Frontal cortex (tissue), 4 donors: ENCODE results near the gene RNGTT. TPM values are rescaled to one million over a fixed set of nuclear protein-coding genes. Genes with fewer than 3 reads are reported as not detected.
A peak's percentile ranks its signal among the peaks of the same experiment; 100 is the strongest.
"Not testable (repeated sequence)": the region's sequence is repeated elsewhere in the genome, so short reads cannot be mapped to it uniquely, and the experiment has no call there.

Experiments used
- DNase-seq, 2 donors: peaks; one replicate each; pipeline ENCODE4 v3.0.0; 2012; ENCODE audit warnings: low spot score in 2 of 2
- FAIRE-seq: peaks from 2 replicates; lab custom pipeline; 2012; peaks lifted over from hg19 to GRCh38; lab: Jason Lieb, UNC
- total RNA-seq: library from RNA; depleted of rRNA; stranded (reverse); fragments of >200 nt; gene quantifications from one replicate; pipeline ENCODE4 v1.2.3, GENCODE V29; 2014
- donor health status: control.
- donor health status: control.
- donor health status: control.

Gene RNGTT
- total RNA-seq, 1 donor from 2014 or later, result 81.1 TPM

DNA sequence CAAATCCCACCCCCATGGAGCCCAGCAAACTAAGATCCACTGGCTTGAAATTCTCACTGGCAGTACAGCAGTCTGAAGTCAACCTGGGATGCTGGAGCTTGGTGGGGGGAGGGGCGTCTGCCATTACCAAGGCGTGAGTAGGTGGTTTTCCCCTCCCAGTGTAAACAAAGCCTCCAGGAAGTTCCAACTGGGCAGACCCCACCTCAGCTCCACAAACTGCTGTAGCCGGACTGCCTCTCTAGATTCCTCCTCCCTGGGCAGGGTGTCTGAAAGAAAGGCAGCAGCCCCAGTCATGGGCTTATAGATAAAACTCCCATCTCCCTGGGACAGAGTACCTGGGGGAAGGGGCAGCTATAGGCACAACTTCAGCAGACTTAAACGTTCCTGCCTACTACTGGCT lies 135.8 kb downstream of the RNGTT start:
- not testable (repeated sequence) for DNase-seq, FAIRE-seq

DNA sequence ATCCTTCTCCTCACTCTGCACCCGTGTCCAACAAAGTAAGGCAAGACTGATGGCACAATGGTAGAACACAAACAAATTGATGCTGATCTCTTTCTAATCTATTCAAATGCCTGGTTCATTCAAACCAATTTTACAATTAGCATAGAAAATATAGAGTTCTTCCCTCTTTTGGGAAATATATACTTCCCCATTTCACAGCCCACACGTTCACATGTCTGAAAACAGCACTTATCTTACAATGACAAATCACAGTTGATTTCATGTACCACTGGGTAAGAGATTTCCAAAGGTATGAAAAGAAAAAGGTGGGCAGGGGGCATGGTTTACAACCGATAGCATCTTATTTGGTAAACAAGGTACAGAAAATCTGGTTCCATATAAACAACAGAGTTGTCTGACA lies 137.6 kb downstream of the RNGTT start:
- FAIRE-seq (no peak), DNase-seq (no peak)

DNA sequence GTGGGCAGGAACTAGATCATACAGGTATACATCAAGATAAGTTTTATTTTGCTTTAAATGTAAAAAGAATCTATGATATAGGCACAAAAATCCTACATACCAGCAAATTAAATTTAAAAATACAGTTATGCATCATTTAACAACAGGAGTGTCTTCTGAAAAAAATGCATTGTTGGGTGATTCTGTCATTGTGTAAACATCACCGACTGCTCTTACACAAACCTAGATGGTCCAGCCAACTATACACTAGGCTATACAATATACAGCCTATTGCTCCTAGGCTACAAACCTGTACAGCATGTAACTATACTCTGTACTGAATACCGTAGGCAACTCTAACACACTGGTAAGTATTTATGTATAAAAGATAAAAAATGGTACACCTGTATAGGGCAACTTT lies 139.4 kb downstream of the RNGTT start:
- no peak for FAIRE-seq
- DNase-seq, result no peak

DNA sequence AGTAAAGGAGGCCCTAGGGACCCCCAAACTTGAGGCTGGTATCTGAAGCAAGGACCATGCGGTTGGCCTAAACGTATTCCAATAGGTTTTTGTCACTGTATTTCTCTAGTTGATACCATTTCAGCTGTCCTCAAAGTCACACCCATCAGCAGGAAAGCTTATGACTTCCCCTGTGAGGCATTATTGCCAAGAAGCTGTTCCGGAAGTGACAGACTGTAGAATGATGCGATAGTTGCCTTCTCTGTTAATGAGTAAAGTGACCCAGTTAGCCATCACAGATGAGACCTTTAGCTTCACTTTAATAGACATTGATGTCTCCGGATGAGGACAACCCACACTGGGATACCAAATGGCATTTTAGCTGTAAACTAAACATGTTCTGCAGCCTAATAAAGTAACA lies 147.9 kb downstream of the RNGTT start:
- FAIRE-seq (no peak), DNase-seq (no peak)

DNA sequence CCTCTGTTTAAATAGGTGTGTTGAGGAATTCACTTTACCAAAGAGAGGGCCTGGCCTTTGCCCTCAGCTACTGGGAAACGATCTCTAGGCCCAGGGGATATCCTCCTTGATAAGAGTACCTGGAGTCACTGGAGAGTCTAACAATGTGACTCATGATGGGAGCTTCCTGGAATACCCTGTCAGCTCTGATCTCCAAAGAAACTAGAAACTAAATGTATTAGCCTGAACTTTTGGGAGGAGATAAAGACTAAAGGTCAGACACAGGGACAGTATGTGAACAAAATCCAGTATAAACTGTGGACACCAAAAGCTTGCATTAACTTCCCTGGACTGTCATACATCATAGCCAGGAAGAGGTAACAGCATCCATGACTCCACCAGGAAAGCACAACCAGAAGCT lies 148.5 kb downstream of the RNGTT start:
- FAIRE-seq, result no peak
- no peak for DNase-seq

DNA sequence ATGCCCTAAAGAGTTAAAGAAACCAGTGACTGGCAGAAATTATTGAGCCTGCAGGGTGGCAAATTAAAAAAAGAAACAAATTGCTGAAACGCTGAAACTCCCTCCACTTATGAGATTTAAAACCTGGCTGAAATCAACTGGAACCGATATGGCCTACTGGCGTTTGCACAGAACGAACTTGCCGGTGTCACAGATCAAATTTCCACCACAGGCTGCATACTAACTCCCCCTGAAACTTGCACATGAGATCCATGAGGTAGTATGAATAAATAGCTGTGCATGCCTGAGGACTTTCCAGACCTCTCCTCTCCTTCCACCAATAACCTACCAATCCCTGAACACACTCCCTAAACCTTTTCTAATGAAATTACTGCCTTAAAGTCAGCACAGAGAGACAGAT lies 150.4 kb downstream of the RNGTT start:
- DNase-seq, result no peak
- no peak for FAIRE-seq

DNA sequence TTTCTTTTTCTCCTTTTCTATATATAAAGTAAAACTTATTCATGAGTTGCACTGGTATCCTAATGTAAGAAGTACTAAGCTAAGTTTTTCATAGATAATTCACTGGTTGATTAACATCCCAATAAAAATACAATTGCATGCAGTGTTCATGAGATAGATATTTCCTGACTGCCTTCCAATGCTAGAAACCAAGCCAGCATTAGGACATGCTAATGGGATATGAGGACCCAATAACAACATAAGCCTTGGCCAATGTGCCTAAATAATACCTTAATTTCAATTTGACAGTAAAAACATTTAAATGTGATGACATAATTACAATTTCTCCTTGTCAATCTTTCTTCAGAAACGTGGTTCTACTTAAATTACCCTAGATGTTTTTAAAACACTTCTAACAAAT lies 152.7 kb downstream of the RNGTT start:
- no peak for FAIRE-seq
- no peak for DNase-seq

DNA sequence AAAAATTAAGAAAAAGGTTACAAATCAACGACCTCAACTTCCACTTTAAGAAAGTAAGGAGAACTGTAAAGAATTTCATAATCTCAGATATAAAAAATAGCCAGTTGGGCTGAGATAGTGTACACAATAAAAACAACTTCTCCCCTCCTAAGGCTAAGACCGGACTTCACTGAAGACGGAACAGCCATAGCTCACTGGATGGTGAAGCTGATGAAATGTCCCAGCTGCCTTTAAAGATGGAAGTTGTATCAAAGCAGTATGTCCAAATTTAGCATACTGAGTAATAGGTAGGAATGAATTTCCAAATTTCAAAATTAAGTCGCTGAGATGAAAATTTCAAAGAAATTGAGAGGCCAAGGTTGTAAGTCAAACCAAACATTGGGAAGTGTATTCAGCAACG lies 153.3 kb downstream of the RNGTT start:
- DNase-seq, result no peak
- no peak for FAIRE-seq

DNA sequence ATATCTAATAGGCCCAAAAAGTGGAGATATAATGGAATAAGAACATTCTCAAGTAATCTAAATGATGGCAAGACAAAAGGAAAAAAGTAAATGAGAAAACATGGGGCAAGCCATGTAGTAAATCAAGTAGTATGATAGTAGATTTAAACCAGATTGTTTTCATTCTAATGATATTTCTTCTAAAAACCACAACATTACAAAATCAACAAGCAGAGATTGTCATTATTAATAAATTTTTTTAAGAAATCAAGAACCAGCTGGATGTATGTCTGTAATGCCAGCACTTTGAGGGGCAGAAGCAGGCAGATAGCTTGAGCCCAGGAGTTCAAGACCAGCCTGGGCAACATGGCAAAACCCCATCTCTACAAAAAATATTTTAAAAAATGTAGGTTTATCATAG lies 155.0 kb downstream of the RNGTT start:
- DNase-seq (no peak), FAIRE-seq (no peak)

DNA sequence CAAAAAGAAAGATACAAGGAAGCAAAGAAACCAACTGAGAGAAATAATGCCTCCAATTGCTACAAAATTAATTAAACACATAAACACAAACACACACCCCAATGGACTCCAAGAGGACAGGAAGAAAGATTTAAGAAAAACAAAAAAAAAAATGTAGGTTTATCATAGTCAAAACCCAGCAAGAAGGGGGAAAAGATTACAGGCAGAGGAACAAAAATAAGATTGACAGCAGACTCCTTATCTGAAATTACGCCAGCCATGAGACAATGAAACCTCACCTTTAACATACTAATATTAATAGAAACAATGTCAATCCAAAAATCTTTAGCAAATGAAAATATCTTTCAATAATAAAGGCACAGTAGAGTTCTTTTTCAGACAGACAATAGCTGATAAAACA lies 155.8 kb downstream of the RNGTT start:
- FAIRE-seq (no peak), DNase-seq (no peak)

DNA sequence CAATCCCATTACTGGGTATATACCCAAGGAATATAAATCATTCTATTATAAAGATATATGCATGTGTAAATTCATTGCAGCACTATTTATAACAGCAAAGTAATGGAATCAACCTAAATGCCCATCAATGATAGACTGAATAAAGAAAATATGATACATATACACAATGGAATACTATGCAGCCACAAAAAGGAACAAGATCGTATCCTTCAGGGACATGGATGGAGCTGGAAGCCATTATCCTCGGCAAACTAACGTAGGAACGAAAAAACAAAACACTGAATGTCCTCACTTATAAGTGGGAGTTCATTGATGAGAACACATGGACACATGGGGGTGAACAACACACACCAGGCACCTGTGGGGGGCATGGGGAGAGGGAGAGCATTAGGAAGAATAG lies 156.7 kb downstream of the RNGTT start:
- DNase-seq (no peak), FAIRE-seq (no peak)

DNA sequence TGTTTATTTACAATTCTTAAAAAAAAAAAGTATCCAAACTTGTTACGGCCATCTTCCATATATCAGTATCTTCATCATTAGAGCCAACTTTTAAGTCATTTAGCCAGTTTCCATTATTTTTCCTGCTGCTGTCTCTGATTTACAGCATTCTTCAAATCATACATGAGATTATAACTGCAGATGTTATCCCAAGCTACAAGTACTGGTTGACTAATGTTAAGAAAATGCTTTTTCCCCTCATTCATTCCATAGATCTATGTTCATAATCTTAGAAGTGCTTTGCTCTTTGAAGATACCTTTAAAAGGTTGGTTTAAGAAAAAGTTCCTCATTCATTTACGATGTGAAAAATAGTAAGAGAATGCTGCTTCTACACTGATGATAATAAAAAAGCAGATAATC lies 158.7 kb downstream of the RNGTT start:
- no peak for FAIRE-seq

DNA sequence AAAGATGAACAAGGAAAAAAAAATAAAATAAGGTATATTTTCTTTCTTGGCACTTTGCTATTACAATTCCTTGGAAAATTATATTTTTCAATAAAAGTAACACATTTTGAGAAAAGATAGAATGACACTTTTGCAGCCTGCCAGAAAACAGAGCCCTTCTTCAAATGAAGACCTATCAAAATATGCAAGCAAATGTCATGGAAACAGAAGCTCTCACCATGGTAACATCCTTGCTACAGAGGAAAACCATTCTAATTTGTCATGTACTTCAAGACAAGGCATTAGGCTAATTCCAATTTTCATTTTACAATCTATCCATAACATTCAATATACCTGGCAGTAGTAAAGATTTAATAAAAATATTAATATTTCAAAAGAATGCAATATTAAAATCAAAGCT lies 177.9 kb downstream of the RNGTT start:
- DNase-seq (no peak), FAIRE-seq (no peak)

More for the DNA sequence above, 158.7 kb downstream of the RNGTT start:
- DNase-seq, result no peak

DNA sequence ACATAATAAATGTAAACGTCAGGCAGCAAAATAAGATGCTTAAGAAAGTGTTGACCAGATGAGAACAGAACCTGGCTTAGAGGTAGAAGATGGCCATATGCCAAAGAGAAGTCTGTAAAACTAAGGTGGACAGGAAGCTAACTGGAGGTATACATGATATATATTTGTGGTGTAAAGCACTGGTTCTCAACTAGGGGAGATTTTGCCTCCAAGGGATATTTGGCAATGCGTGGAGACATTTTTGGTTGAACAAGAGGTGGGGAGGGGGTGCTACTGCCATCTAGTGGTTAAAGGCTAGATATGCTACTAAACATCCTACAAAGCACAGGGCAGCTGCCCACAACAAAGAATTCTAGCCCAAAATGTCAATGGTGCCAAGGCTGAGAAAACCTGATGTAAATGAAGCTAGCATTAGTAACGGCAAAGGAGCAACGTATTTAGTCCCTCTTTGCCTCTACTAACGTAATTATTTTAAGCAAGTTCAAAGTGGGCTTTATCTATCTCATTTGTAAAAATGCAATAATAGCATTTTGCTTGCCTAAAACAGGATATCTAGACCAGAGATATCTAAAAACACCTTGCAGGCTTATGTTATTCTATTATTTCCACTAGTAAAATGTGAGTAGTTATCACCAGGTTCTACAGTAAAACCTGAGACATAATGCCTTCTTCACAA lies 182.6 kb downstream of the RNGTT start:
- DNase-seq, result peak in 1 of 2 donors; percentile 1
- no peak for FAIRE-seq

DNA sequence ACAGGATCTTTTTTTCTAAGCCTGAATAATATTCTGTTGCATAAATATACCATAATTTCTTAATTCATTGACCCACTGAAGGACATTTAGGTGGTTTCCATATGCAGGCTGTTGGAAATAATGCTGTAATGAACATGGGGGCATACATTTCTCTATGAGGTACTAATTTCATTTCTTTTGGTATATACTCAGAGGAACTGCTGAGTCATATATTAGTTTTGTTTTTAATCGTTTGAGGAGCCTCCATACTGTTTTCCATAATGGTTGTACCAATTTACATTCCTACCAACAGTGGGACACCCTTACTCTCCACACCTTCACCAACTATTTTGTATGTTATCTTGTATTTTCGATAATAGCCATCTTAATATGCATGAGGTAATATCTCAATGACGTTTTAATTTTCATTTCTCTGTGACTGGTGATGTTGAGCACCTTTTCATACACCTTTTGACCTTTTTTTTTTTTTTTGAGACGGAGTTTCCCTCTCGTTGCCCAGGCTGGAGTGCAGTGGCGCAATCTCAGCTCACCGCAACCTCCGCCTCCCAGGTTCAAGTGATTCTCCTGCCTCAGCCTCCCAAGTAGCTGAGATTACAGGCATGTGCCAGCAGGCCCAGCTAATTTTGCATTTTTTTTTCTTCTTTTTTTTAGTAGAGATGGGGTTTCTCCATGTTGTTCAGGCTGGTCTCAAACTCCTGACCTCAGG lies 187.4 kb downstream of the RNGTT start:
- no peak for FAIRE-seq
- no peak for DNase-seq

DNA sequence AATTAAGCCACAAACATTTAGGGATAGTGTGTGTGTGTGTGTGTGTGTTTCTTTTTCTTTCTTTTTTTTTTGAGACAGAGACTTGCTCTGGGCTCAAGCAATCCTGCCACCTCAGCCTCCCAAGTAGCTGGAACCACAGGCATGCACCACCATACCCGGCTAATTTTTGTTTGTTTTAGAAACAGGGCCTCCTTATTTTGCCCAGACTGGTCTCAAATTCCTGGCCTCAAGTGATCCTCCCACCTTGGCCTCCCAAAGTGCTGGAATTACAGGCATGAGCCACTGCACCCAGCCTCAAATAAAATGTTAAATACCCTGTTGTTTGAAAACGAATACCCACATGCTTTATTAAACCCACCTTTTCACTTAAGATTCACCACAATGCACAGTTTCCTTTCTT lies 195.3 kb downstream of the RNGTT start:
- not testable (repeated sequence) for FAIRE-seq, DNase-seq

DNA sequence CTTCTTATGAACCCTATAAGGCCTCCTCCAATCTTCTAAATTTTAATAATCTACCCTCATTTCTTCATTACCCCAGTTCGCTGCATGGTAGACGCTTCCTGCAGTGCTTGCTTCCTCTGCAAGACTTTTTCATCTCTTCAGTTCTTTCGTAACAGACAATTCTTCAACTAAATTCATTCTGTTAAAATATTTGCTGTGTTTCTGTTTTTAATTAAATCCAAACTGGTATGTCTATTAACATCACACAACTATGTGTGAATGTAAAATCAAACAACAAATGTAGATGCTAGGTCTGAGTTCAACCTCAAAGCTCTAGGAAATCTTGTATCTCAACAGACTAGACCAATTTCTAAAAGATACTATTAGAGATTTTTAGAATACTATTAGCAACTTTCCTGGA lies 199.3 kb downstream of the RNGTT start:
- no peak for DNase-seq
- FAIRE-seq, result no peak

DNA sequence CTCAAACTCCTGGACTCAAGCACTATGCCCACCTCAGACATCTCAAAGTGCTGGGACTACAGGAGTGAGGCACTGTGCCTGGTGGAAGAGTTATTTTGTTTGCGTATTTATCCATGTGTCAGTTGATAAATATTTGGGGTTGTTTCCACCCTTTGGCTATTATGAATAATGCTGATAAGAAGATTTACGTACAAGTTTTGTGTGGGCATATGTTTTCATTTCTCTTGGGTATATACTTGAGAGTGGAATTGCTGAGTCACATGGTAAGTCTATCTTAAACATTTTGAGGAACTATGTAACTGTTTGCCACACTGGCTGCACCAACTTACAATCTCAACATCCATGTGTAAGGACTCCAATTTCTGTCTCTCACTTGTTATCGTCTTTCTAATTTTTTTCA lies 200.3 kb downstream of the RNGTT start:
- no peak for FAIRE-seq
- no peak for DNase-seq

DNA sequence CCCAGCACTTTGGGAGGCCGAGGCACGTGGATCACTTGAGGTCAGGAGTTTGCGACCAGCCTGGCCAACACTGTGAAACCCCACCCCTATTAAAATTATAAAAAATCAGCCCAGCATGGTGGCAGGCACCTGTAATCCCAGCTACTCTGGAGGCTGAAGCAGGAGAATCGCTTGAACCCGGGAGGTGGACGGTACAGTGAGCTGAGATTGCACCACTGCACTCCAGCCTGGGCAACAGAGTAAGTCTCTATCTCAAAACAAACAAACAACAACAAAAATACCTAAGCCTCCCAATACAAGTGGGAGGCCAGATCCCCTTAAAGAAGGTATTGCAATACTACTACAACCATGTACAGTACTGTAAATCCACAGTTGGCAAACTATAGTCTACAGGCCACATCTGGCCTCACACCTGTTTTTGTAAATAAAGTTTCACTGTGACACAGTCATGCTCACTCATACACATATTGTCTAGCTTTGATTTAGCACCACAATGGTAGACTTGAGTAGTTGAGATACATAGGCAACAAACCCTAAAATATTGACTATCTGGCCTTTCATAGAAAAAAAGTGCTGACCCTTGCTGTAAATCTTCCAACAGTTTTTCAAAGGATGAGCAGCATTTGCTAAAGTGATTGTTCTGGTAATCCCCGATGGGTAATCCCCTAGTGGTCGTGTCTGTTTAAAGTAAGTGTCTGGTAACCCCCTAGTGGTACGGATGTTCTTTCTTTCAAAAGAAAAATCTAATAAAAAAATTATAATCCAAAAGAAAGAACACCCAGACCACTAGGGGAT lies 202.0 kb downstream of the RNGTT start:
- FAIRE-seq (no peak), DNase-seq (no peak)

DNA sequence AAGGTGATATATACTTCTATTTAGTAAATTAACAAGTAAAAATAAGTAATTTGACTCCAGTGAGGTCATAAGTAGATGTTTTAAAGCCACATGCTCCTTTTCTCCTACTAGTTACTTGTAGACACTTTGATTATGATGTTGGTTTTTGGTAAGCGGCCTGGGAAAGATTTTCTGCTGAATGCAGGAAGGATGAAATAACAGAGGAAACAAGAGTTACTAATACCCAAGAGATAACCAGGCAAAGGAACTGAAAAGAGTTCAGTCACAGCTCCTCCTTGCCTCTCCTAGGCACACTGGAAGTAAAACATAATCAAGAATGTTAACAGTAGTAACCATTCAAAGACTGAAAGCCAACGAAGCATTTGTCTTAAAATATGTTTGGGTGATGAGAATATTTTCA lies 203.3 kb downstream of the RNGTT start:
- FAIRE-seq, result no peak
- DNase-seq, result no peak

DNA sequence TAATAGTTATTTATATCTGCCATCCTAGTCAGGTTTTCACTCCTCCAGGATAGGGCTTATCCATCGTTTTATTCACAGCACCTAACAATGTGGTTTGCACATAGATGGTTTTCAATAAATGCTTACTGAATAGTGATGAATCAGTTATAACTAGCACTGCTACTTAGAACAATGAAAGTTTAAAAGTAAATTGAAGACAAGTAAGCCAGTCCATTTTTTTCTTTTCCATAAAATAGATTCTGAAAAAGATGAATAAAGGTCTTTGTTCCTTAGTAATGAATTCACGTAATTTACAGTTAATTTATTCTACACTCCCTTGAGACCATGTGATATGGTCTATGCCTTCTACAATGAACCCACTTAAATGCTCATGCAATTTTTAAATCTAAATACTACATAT lies 212.5 kb downstream of the RNGTT start:
- DNase-seq (no peak), FAIRE-seq (no peak)
